RWPE1 (cell line): Measurements from ENCODE around the gene AFF4.
"Not testable (repeated sequence)": the region's sequence is repeated elsewhere in the genome, so short reads cannot be mapped to it uniquely, and the experiment has no call there.

ENCODE experiments used
- CTCF ChIA-PET: fragments of 350-600 bp; sonication (Branson Sonifier 250); formaldehyde crosslinking; extraction: SDS; loops from one replicate; lab custom pipeline; 2021; lab: Yijun Ruan, JAX
- POLR2A ChIA-PET: fragments of 400-600 bp; formaldehyde crosslinking; extraction: SDS; loops from one replicate; lab custom pipeline; 2020; ENCODE audit warnings: antibody characterized with exemption; ENCODE audit not compliant: low non-redundant PET; lab: Yijun Ruan, JAX
- DNase-seq: peaks from one replicate; pipeline ENCODE4 v3.0.0; 2012; ENCODE audit warnings: low spot score
- H3K27ac ChIP-seq: fragments of 450-650 bp; 2 replicates; pipeline ENCODE4 v1.5.1; 2017
- CTCF ChIP-seq: fragments of 450-650 bp; conservative IDR thresholded peaks from 2 replicates; pipeline ENCODE4 v1.5.1; 2017; ENCODE audit warnings: low read depth, mild to moderate bottlenecking

Gene AFF4

DNA sequence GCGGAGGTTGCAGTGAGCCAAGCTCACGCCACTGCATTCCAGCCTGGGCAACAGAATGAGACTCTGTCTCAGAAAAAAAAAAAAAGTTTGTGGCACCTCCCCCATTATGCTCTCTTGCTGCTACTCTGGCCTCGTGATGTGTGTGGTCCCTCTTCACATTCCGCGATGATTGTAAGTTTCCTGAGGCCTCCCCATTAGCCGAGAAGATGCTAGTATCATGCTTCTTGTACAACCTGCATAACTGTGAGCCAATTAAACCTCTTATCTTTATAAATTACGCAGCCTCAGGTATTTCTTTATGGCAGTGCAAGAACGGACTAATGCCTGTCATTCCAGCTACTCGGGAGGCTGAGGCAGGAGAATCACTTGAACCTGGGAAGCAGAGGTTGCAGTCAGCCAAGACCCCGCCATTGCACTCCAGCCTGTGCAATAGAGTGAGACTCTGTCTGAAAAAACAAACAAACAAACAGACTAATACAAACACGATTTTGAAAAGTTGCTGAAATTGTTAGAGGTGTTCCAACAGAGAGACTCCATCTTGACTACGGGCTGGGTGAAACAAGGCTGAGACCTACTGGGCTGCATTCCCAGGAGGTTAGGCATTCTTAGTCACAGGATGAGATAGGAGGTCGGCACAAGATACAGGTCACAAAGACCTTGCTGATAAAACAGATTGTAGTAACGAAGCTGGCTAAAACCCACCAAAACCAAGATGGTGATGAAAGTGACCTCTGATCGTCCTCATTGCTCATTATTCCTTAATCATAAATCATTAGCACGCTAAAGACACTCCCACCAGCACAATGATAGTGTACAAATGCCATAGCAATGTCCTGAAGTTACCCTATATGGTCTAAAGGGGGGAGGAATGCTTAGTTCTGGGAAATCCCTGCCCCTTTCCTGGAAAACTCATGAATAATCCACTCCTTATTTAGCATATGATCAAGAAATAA is 8.3 kb upstream of the AFF4 start:
- TF ChIP-seq CTCF, result no peak
- no peak overlapping the region for H3K27ac ChIP-seq
- DNase-seq, result no peak
- CTCF ChIA-PET, result interaction anchor here (0.6 to 0.7 kb wide), 2 partner anchors 45 to 106 kb away, joined by 3 read pairs; no protein-coding TSS in a partner anchor
- POLR2A ChIA-PET, result no interaction called here

GRCh38 chr5:132965120-132965519 is 1.7 kb upstream of the AFF4 start:
- TF ChIP-seq CTCF, result no peak
- ChIA-PET POLR2A (interaction anchor here (4.0 kb wide), 1 partner anchor 87 kb away, joined by 21 read pairs; the partner anchor contains the start of gene HSPA4), CTCF (no interaction called here)
- H3K27ac ChIP-seq, result no peak overlapping the region
- DNase-seq, result no peak

GRCh38 chr5:132962429-132963021 is 909 bp downstream of the AFF4 start:
- TF ChIP-seq CTCF, result no peak
- DNase-seq, result peak; percentile 62
- peak overlapping the region; percentile 94 for H3K27ac ChIP-seq
- ChIA-PET CTCF (interaction anchor here (0.6 kb wide), 1 partner anchor 51 kb away, joined by 3 read pairs; no protein-coding TSS in a partner anchor), POLR2A (interaction anchor here (0.6 to 4.0 kb wide), 3 partner anchors 43 to 90 kb away, joined by 3 to 21 read pairs (median 9); partner anchors contain the start of gene HSPA4)

DNA sequence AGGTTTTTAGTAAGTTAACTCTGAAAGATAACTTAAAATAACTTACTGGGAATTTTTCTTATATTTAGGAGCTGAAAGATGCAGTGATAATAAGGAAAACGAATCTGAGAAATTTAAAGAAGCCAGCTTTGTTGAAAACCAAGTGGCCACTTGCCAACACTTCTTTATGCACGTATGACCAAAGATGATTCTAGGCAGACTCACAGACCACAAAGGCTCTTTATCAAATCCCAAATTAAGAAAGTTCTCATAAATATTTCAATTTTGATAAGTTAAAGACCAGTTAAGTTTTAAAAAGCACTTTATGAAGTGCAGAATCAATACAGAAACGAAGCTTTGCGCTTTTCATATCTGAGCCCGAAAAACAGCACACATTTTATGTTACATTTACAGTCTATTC is 1.5 kb downstream of the AFF4 start:
- no peak for TF ChIP-seq CTCF
- no peak overlapping the region for H3K27ac ChIP-seq
- CTCF ChIA-PET, result interaction anchor here (0.6 kb wide), 2 partner anchors 50 to 64 kb away, joined by 3 to 5 read pairs; no protein-coding TSS in a partner anchor
- no peak for DNase-seq
- POLR2A ChIA-PET, result interaction anchor here (4.0 kb wide), 1 partner anchor 90 kb away, joined by 21 read pairs; the partner anchor contains the start of gene HSPA4

GRCh38 chr5:132961123-132961815 is 2.2 kb downstream of the AFF4 start:
- H3K27ac ChIP-seq, result peak overlapping the region; percentile 56
- ChIA-PET POLR2A (interaction anchor here (4.0 kb wide), 1 partner anchor 91 kb away, joined by 21 read pairs; the partner anchor contains the start of gene HSPA4), CTCF (interaction anchor here (0.6 kb wide), 1 partner anchor 63 kb away, joined by 5 read pairs; no protein-coding TSS in a partner anchor)
- peak; percentile 56 for DNase-seq

DNA sequence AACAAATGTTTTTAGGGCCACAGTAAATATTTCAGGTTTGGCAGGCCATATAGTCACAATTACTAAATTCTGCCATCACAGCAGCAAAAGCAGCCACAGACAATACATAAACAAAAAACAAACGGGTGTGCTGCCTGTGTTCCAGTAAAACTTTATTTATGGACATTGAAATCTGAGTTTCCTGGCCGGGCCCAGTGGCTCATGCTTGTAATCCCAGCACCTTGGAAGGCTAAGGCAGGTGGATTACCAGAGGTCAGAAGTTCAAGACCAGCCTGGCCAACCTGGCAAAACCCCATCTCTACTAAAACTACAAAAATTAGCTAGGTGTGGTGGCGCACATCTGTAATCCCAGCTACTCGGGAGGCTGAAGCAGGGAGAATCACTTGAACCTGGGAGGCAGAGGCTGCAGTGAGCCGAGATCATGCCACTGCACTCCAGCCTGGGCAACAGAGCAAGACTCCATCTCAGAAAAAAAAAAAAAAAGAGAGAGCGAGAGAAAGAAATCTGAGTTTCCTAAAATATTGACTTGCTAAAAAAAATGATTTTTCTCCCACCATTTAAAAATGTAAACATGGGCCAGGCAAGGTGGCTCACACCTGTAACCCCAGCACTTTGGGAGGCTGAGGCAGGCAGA is 7.2 kb downstream of the AFF4 start:
- POLR2A ChIA-PET, CTCF ChIA-PET, H3K27ac ChIP-seq, DNase-seq: not testable (repeated sequence)

- POLR2A ChIA-PET, result no interaction called here
- DNase-seq, result no peak
- CTCF ChIA-PET, result no interaction called here
- H3K27ac ChIP-seq, result no peak overlapping the region
- no peak for TF ChIP-seq CTCF
These were observed 9.7 kb downstream of the AFF4 start for GRCh38 chr5:132953710-132954109.
